NCI-H1092 (cell line): ENCODE data around the gene CAD.
"Not testable (repeated sequence)": the region's sequence is repeated elsewhere in the genome, so short reads cannot be mapped to it uniquely, and the experiment has no call there.

Source experiments
- DNase-seq: peaks from one replicate; lab custom pipeline; 2025; lab: John Stamatoyannopoulos, UW

CAD gene

DNA sequence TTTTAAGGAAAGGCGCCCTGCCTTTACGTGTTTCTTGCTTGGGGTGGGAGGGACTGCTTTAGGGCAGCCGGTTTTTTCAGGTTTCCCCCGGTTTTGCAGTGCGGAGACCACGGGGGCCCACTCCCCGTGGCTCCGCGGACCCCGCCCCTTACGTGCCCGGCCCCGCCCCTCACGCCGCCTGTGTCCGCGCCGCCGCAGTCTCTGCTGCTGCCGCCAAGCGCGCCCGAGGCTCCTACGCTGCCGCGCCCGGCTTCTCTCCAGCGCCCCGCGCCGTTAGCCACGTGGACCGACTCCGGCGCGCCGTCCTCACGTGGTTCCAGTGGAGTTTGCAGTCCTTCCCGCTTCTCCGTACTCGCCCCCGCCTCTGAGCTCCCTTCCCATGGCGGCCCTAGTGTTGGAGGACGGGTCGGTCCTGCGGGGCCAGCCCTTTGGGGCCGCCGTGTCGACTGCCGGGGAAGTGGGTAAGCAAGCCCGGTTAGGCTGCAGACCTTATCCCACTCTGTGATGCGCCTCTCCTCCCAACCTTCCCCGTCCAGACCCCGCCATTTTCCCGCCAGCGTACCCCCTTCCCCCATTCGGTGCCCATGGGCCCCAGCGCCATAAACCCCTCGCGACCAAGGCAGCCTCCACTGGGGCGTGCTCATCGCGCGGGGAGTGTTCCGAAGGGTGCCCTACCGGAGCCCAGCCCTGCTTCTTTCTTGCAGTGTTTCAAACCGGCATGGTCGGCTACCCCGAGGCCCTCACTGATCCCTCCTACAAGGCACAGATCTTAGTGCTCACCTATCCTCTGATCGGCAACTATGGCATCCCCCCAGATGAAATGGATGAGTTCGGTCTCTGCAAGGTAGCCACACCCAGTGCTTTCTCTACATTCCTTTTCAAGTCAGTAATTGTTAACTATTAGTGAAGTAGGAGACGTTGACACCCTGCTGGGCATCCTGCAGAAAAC is at the start of gene CAD:
Gene CAD (plus strand): TSS at position 197 of the 949 bp plus-strand sequence. CDS start 183 bp downstream, at position 380.
- DNase-seq = peak; percentile 61

DNA sequence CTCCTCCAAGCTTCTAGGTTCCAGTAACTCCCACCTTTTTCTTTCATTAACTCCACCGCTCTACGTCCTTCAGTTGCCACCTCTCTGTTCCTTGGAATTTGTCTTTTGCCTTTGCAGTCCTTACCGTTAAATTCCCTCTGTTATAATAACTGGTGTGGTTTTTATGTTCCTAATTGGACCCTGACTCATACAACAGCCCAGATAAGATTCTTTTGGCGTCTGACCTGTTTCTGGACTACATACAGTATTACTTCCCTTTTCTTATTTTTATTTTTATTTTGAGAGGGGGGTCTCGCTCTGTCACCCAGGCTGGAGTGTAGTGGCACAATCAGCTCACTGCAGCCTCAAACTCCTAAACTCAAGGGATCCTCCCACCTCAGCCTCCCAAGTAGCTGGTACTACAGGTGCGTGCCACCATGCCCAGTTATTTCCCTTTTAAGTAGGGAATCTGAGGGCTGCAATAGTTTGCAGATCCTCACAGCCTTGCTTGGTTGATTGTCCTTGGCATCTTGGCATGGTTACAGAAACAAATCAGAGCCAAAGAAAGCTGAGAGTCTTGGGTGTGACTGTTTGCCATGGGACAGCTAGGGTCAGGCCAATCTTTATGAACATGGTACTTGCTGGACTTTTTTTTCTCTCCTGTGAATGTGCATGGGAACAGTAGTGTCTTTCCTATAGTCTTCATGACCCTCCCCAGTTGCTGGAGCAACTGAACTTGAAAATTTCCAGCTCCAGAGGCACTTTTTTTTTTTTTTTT is 46.4 kb upstream of the CAD start:
- no peak for DNase-seq

DNA sequence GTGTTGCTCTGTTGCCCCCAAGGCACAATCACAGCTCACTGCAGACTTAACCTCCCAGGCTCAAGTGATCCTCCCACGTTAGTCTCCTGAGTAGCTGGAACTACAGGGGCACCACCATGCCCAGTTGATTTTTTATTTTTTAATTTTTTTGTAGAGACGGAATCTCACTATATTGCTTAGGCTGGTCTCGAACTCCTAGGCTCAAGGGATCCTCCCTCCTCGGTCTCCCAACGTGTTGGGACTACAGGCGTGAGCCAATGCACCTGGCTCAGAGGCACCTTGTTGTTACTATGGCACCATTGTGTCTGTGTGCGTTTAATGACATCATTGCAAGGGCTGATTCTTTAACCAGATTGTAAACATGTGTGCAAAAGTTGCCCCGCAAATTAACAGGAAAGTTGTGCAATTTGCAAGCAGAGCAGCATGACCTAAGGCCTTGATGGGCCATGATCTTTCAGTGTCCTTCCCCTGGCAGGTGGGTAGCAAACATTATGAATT is 45.8 kb upstream of the CAD start:
- DNase-seq = no peak

DNA sequence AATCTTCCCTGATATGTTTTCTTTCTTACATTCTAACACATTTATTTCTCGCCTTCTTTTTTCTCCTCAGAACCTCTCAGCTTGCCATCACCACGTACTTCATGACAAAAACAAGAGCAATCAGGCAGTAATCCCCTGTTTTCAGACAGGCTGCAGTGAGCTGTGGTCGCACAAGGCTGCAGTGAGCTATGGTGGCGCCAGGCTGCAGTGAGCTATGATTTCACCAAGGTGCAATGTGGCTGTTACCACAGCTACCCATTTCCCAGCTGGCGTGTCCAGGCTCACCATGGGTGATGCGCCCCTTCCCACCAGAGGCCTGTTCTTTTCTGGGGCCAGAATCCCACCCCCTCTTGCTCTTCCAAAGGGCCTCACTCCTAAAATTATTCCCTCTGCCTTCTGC is 42.5 kb upstream of the CAD start:
- DNase-seq = no peak

DNA sequence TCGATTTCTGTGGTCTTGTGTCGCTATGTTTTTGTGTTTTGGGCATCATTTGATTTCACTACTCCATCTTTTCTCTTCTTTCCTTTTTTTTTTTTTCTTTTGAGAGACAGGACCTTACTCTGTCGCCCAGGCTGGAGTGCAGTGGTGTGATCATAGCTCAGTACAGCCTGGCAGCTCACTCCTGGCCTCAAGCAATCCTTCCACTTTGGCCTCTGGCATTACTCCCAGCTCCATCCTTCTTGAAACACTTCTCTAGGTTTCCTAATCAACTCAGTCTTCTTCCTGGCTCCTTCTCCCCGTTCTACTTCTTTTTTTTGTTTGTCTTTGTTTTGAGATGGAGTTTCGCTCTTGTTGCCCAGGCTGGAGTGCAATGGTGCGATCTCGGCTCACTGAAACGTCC is 41.8 kb upstream of the CAD start:
- no peak for DNase-seq

DNA sequence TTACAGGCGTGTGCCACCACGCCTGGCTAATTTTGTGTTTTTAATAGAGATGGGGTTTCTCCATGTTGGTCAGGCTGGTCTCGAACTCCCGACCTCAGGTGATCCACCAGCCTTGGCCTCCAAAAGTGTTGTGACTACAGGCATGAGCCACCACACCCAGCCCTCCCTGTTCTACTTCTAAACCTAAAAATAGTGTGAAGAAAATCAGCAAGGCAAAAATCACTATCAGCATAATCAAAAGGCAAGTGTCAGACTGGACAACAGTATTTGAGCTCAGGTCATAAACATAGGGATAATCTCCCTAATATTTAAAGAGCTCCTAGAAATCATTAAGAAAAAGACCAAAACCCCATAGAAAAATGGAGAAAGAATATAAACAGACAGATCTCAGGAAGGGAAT is 41.4 kb upstream of the CAD start:
- not testable (repeated sequence) for DNase-seq

DNA sequence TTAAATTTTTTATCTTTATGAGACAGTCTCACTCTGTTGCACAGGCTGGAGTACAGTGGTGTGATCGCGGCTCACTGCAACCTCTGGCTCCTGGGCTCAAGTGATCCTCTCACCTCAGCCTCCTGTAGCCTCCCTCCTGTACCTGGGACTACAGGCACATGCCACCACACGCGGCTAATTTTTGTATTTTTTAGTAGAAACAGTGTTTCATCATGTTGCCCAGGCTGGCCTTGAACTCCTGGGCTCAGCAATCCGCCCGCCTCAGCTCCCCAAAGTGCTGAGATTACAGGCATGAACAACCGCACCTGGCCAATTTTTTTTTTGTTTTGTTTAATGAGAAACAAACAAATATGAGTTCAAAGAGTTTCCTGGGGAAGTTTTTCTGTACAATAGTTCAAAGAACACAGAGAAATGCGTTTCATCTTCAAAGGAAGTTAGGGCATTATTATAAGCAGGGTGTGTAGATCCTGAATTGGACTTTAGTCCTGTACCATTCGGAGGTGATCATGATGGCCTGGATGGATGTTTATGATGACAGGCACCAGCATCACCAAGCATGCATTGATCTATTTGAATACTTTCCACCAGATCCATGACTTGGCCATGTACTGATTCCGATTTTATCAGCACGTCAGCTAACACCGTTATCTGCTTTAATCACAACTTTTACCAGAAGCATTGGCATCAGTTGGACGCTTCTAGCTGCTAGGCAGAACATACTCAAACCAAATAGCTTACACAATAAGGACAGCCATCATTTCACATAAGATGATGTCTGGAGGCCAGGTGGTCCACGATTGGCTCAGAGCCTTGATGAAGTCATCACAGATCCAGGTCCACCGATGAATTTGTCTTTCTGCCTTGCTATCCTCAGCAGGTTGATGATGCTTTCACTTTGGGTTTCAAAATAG is 39.5 kb upstream of the CAD start:
- DNase-seq = no peak

DNA sequence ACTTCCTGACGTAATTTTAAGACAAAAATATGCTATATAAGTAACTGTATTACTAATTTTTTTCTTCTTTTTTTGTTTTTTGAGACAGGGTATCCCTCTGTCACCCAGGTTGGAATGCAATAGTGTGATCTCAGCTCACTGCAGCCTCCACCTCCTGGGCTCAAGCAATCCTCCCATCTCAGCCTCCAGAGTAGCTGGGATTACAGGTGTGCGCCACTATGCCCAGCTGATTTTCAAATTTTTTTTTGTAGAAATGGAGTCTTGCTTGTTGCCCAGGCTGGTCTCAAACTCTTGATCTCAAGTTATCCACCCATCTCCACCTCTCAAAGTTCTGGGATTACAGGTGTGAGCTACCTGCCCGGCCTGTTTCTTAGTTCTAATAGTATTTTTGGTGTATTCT is 38.7 kb upstream of the CAD start:
- DNase-seq = no peak

DNA sequence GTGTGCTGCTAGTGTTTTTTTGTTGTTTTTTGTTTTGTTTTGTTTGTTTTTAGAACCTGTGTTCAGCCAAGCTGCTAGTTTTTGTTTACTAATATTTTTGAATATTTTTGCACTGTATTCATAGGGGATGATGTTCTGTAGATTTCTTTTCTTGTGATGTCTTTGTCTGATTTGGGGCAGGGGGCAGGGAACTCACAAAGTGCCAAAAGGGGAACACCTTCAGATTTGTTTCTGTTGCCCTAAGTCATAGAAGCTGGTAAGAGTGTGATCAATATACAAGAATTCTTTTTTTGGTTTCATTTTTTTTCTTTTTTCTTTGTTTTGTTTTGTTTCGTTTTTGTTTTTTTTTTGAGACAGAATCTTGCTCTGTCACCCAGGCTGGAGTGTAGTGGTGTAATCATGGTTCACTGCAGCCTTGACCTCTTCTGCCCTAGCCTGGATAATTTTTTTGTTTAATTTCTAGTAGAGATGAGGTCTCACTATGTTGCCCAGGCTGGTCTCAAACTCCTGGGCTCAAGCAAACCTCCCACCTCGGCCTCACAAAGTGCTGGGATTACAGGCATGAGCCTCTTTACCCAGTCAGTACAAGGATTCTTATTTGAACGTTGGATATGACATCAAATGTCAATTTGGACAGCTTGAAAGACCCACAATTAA is 37.7 kb upstream of the CAD start:
- no peak for DNase-seq

DNA sequence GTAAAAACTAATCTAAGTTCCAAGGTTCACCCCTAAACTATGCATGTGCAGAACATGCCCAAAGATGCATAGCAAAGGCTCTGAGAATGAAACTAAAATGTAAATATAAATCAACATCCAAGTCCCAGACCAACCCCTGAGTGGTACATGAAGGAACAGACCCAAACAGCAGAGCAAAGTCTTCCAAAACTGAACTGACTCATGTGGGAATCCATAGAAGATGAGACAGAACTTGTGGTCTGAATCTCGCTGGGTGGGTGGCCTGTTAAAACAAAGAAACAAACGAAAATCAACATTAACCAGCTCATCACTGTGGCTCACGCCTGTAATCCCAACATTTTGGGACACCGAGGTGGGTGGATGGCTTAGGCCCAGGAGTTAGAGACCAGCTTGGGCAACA is 34.8 kb upstream of the CAD start:
- DNase-seq = no peak

DNA sequence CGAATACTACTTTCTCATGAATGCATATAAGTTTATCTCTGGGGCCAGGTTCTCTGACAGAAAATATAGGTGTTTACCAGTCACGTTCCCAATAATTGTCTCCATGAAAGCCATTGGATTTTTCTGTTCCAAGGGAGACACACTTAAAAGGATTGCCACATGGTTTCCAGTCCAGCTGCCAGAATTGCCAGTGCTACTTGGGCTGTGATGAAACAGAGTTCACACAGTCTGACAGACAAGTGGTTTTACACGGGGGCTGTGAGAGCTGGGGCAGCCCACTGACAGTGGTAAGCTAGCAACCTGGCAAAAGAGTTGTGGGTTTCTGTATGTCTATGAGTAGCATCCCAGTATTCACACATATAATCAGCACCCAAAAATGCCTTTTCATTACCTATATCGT is 33.1 kb upstream of the CAD start:
- DNase-seq = no peak

DNA sequence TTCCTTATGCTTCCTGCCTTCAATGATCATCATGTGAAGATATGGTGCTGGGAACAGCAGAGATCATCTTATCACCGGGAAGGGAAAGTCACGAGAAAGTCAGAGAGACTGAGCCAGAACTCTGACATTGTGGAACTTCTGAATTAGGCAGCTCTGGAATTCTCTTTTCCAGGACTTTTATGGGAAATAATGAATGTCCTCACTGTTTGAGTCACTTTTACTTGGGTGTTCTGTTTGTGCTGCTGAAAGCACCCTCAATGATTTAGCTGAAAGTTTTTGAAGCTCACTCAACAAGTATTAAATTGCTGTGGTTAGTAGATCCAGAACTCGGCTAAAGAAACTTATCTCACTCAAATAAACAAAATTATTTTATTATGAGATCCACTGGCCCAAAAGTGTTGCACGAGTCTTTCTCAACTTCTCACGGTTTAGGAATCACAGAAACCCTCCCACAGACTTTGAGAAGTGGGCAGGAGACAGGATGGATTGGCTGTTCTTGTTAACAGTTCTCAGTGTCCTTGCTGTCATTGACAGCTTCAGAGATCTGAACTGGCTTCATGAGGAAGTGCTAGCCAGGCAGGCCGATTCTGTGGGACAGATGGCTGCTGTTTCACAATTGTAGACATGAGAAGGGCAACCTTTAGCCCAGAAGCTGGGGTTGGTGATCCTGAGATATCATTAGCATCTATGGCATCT is 31.7 kb upstream of the CAD start:
- no peak for DNase-seq

DNA sequence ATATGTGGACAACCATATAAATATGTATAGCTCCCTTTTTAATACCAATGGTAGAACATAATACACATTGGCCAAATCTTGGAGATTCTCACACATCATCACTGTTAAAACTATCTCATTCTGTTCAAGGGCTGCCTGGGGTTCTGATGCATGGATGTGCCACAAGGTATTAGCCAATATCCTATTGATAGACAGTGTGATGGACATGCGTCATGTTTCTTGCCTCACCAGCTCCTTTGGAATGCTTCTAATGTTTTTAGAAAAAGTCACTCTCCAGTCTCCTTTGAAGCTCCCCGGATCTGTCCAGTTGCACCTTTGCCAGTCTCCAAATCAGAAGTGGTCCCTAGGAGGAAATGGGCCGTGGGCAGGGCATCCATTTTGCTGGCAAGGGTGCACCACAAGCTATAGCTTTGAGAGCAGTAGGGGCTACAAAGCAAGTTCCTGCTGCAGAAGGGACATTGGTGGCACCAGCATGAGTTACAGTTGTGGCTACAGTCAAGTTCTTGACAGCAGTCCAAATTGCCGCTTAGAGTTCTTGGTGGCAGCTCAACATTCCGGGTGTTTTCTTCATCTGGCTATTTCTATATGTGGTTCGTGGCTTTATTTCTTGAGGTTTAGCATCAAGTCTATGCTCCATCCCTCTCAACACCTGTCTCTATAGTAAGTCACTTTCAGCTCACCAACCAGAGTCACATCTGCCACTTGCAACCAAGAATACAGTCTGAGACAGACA is 30.4 kb upstream of the CAD start:
- DNase-seq = no peak

DNA sequence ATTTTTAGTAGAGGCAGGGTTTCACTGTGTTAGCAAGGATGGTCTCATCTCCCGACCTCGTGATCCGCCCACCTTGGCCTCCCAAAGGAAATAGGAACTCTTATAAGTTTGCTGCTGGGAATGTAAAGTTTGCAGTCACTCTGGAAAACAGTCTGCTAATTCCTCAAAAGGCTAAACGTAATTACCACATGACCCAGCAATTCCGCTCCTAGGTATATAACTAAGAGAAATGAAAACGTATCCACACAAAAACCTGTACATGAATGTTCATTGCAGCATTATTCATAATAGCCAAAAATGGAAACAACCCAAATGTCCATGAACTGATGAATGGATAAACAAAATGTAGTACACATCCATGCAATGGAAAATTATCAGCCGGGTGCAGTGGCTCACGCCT is 27.2 kb upstream of the CAD start:
- DNase-seq = no peak

DNA sequence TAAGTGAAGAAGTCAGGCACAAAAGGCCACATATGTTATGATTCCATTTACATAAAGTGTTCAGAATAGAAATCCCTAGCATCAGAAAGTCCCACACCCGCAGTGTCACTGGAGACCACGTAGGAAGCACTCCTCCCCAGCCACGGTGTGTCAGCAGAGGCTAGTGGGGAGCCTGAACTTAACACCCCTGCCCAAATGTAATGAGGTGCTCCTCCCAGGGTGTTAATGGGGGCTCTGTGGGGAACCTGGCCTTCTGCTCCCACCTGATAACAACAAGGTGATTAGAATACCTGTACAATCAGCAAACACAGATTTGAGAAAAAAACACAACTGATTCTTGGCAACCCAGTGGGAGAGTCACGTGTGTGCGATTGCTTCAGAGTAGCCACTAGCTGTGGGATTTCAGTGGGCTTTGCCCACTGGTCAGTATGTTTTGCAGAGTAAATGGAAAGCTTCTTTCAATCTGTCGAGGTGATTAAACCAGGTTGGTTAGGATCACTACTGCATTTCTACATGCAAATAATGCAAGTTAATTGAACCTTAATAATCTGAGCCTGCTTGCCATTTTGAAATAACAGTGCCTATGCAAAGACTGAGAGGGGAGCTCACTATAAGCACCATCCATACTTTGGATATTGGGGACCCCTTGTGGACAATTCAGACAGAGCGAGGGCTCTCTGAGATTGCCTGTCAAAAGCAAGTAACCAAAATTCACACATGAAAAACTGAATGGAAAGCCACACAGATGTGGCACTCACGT is 25.9 kb upstream of the CAD start:
- no peak for DNase-seq

DNA sequence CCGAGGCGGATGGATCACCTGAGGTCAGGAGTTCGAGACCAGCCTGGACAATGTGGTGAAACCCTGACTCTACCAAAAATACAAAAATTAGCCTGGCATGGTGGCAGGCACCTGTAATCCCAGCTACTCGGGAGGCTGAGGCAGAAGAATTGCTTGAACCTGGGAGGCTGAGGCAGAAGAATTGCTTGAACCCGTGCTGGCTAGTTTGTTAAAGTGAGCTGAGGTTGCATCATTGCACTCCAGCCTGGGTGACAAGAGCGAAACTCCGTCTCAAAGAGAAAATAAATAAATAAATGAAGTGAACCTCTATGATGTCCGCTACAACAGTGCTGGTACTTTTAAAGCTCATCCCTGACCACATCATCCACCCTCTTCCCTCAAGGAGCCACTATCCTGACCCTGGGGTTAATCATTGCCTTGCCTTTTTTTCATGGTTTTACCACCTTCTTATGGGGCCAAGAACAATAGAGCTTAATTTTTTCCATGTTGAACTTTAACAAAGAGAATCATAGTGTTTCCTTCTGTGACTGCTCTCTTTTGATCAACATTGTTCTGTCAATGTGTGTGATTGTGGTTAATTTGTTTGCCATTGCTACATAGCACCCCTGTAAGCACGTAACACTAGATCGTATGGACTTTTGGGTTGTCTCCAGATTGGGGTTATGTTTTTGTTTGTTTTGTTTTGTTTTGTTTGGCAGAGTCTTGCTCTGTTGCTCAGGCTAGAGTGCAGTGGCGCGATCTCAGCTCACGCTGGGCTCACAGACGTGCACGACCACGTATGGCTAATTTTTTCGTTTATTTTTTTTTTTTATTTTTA is 22.4 kb upstream of the CAD start:
- DNase-seq = no peak

DNA sequence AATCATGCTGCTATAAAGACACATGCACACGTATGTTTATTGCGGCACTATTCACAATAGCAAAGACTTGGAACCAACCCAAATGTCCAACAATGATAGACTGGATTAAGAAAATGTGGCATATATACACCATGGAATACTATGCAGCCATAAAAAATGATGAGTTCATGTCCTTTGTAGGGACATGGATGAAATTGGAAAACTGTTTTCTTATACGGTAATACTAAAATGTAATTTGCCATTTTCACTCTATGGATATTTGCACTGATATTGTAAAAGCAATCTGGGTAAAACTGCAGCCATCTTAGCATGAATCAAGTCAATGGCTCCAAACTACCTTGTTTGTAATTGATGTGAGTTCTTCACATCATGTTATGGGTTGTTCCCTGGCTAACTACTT is 21.4 kb upstream of the CAD start:
- not testable (repeated sequence) for DNase-seq

DNA sequence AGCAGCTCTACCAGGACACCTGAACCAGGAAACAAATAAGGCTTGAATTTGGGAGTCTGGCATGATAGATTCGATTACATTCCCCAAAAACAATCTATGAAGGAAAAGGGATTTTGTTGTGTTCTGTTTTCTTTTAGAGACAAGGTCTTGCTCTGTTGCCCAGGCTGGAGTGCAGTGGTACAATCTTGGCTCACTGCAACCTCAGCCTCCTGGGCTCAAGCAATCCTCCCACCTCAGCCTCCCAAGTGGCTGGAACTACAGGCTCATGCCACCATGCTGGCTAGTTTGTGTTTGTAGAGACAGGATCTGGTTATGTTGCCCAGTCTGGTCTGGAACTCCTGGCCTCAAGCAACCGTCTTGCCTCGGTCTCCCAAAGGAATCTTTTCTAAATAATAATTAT is 19.1 kb upstream of the CAD start:
- DNase-seq = not testable (repeated sequence)
